ENCODE results near the gene ELMO1.

DNA sequence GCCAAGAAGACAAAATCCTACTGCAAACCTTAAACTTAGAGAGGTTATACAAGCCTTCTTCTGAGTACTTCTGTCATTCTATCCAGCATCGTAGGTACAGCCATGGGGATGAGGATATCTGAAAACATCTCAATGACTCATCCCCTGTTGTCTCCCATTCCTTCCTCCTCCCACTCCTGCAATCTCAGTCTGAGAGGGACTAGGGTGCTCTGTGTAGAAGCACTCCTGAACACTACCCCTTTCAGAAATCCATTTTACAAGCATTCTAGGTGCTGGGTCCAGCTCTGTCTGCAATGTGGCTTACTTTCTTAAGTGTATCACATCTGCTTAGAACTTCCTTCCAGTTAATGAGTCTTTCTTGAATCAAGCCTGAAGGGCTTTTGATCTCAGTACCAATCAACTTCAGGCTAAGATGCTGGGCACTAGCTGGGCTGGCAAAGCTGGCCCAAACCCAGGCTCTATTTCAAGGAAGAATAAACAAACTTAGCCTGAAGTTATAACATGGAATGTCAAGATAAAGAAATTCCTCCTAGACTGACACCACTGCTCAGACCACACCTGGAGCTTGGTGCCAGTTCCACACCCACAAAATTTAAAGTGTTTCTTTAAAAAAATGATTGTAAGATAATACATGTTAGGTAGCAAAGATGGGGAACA is 454.1 kb downstream of the ELMO1 start:
- TF ChIP-seq, protein P1, sequence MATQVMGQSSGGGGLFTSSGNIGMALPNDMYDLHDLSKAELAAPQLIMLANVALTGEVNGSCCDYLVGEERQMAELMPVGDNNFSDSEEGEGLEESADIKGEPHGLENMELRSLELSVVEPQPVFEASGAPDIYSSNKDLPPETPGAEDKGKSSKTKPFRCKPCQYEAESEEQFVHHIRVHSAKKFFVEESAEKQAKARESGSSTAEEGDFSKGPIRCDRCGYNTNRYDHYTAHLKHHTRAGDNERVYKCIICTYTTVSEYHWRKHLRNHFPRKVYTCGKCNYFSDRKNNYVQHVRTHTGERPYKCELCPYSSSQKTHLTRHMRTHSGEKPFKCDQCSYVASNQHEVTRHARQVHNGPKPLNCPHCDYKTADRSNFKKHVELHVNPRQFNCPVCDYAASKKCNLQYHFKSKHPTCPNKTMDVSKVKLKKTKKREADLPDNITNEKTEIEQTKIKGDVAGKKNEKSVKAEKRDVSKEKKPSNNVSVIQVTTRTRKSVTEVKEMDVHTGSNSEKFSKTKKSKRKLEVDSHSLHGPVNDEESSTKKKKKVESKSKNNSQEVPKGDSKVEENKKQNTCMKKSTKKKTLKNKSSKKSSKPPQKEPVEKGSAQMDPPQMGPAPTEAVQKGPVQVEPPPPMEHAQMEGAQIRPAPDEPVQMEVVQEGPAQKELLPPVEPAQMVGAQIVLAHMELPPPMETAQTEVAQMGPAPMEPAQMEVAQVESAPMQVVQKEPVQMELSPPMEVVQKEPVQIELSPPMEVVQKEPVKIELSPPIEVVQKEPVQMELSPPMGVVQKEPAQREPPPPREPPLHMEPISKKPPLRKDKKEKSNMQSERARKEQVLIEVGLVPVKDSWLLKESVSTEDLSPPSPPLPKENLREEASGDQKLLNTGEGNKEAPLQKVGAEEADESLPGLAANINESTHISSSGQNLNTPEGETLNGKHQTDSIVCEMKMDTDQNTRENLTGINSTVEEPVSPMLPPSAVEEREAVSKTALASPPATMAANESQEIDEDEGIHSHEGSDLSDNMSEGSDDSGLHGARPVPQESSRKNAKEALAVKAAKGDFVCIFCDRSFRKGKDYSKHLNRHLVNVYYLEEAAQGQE (IDR thresholded peaks at IDR 0.05; ENCODE audit: unreplicated experiment): no peak
- TF ChIP-seq, protein P2, sequence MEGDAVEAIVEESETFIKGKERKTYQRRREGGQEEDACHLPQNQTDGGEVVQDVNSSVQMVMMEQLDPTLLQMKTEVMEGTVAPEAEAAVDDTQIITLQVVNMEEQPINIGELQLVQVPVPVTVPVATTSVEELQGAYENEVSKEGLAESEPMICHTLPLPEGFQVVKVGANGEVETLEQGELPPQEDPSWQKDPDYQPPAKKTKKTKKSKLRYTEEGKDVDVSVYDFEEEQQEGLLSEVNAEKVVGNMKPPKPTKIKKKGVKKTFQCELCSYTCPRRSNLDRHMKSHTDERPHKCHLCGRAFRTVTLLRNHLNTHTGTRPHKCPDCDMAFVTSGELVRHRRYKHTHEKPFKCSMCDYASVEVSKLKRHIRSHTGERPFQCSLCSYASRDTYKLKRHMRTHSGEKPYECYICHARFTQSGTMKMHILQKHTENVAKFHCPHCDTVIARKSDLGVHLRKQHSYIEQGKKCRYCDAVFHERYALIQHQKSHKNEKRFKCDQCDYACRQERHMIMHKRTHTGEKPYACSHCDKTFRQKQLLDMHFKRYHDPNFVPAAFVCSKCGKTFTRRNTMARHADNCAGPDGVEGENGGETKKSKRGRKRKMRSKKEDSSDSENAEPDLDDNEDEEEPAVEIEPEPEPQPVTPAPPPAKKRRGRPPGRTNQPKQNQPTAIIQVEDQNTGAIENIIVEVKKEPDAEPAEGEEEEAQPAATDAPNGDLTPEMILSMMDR (conservative IDR thresholded peaks at IDR 0.05; ENCODE audit: low read depth in 2 of 2): no peak
- no peak for TF ChIP-seq EZH2 (IDR thresholded peaks at IDR 0.05; ENCODE audit: low read depth, unreplicated experiment)

All from GM23338 (cell line).